Measurements from ENCODE around the gene CELF5.
"Not testable (repeated sequence)": the region's sequence is repeated elsewhere in the genome, so short reads cannot be mapped to it uniquely, and the experiment has no call there.

CELF5 gene

GRCh38 chr19:3190921-3191805 lies 33.3 kb upstream of the CELF5 start:
- no peak for DNase-seq (ENCODE audit: low spot score)
- no CpG with 5 or more reads among the region's 46 CpGs for WGBS, 2 donors (ENCODE audit: extremely low coverage in 2 of 2, insufficient read length in 2 of 2, insufficient replicate concordance in 1 of 2)
- H3K4me2 ChIP-seq (ENCODE audit: insufficient read depth, low read length, poor library complexity, severe bottlenecking), result no peak overlapping the region

GRCh38 chr19:3191806-3192104 lies 32.7 kb upstream of the CELF5 start:
- not testable (repeated sequence) for H3K23ac ChIP-seq (ENCODE audit: low read depth, low read length, poor library complexity); H2AFZ ChIP-seq (ENCODE audit: low read length); H3K9me3 ChIP-seq (replicated peaks in 1 of 2; ENCODE audit: control insufficient read depth in 2 of 2, insufficient read depth in 1 of 2, low read depth in 1 of 2, low read length in 2 of 2); H4K91ac ChIP-seq (ENCODE audit: low read depth, low read length, poor library complexity); H3K18ac ChIP-seq (ENCODE audit: low read length); H3K27ac ChIP-seq (replicated peaks; ENCODE audit: low read length); H3K27me3 ChIP-seq (ENCODE audit: control insufficient read depth in 3 of 3, insufficient read depth in 3 of 3, low read depth in 1 of 3, low read length in 3 of 3); H3K14ac ChIP-seq (ENCODE audit: low read length); H2AK5ac ChIP-seq (ENCODE audit: low read depth, low read length); H3K4me3 ChIP-seq (ENCODE audit: low read length in 2 of 2); H3K4ac ChIP-seq (ENCODE audit: low read length); H4K8ac ChIP-seq (ENCODE audit: low read depth, low read length); DNase-seq (ENCODE audit: low spot score); H3K4me1 ChIP-seq (ENCODE audit: control insufficient read depth in 2 of 2, insufficient read depth in 1 of 2, low read depth in 1 of 2, low read length in 2 of 2); H2BK5ac ChIP-seq (ENCODE audit: low read length); H2BK15ac ChIP-seq (ENCODE audit: low read length); H3K4me2 ChIP-seq (ENCODE audit: insufficient read depth, low read length, poor library complexity, severe bottlenecking); H2BK12ac ChIP-seq (ENCODE audit: low read length); H3K9ac ChIP-seq (ENCODE audit: low read depth, low read length, poor library complexity); H2BK120ac ChIP-seq (ENCODE audit: low read depth, low read length)
- Histone ChIP-seq H3K79me1 (ENCODE audit: low read depth, low read length) (peaks cover 43% of the 10 kb centered on the region), H3K36me3 (replicated peaks in 1 of 2; ENCODE audit: control insufficient read depth in 2 of 2, insufficient read depth in 2 of 2, low read length in 2 of 2) (peaks cover 10 to 34% of the 10 kb centered on the region in 2 donors)
- WGBS, 2 donors (ENCODE audit: extremely low coverage in 2 of 2, insufficient read length in 2 of 2, insufficient replicate concordance in 1 of 2), result no CpG with 5 or more reads among the region's 12 CpGs

More at GRCh38 chr19:3190921-3191805, 33.3 kb upstream of the CELF5 start:
- Histone ChIP-seq H3K36me3 (replicated peaks in 1 of 2; ENCODE audit: control insufficient read depth in 2 of 2, insufficient read depth in 2 of 2, low read length in 2 of 2) (peaks cover 10 to 34% of the 10 kb centered on the region in 2 donors), H2AFZ (ENCODE audit: low read length) (no peak overlapping the region), H3K14ac (ENCODE audit: low read length) (no peak overlapping the region), H4K91ac (ENCODE audit: low read depth, low read length, poor library complexity) (no peak overlapping the region), H2BK12ac (ENCODE audit: low read length) (no peak overlapping the region), H3K27me3 (ENCODE audit: control insufficient read depth in 3 of 3, insufficient read depth in 3 of 3, low read depth in 1 of 3, low read length in 3 of 3) (no peaks in the 10 kb centered on the region), H3K4ac (ENCODE audit: low read length) (no peak overlapping the region), H3K4me3 (ENCODE audit: low read length in 2 of 2) (no peak overlapping the region), H4K8ac (ENCODE audit: low read depth, low read length) (no peak overlapping the region), H2BK15ac (ENCODE audit: low read length) (no peak overlapping the region), H3K18ac (ENCODE audit: low read length) (peak overlapping the region; percentile 13), H2BK5ac (ENCODE audit: low read length) (no peak overlapping the region), H3K79me1 (ENCODE audit: low read depth, low read length) (peaks cover 45% of the 10 kb centered on the region), H3K9ac (ENCODE audit: low read depth, low read length, poor library complexity) (peak overlapping the region; percentile 70), H3K27ac (replicated peaks; ENCODE audit: low read length) (no peak overlapping the region), H2AK5ac (ENCODE audit: low read depth, low read length) (no peak overlapping the region), H2BK120ac (ENCODE audit: low read depth, low read length) (no peak overlapping the region), H3K23ac (ENCODE audit: low read depth, low read length, poor library complexity) (no peak overlapping the region), H3K4me1 (ENCODE audit: control insufficient read depth in 2 of 2, insufficient read depth in 1 of 2, low read depth in 1 of 2, low read length in 2 of 2) (peaks cover 6 to 10% of the 10 kb centered on the region in 2 donors), H3K9me3 (replicated peaks in 1 of 2; ENCODE audit: control insufficient read depth in 2 of 2, insufficient read depth in 1 of 2, low read depth in 1 of 2, low read length in 2 of 2) (no peaks in the 10 kb centered on the region)

GRCh38 chr19:3192228-3192635 lies 32.2 kb upstream of the CELF5 start:
- DNase-seq (ENCODE audit: low spot score), result no peak
- H4K8ac ChIP-seq (ENCODE audit: low read depth, low read length), result no peak overlapping the region
- no peak overlapping the region for H3K4me2 ChIP-seq (ENCODE audit: insufficient read depth, low read length, poor library complexity, severe bottlenecking)

GRCh38 chr19:3192684-3193083 lies 31.8 kb upstream of the CELF5 start:
- H2BK5ac ChIP-seq (ENCODE audit: low read length), result no peak overlapping the region
- no peaks in the 10 kb centered on the region for H3K9me3 ChIP-seq (replicated peaks in 1 of 2; ENCODE audit: control insufficient read depth in 2 of 2, insufficient read depth in 1 of 2, low read depth in 1 of 2, low read length in 2 of 2)
- H3K79me1 ChIP-seq (ENCODE audit: low read depth, low read length), result peaks cover 36% of the 10 kb centered on the region
- no peak overlapping the region for H2BK15ac ChIP-seq (ENCODE audit: low read length)
- H2AFZ ChIP-seq (ENCODE audit: low read length), result no peak overlapping the region
- no peak overlapping the region for H2AK5ac ChIP-seq (ENCODE audit: low read depth, low read length)
- H3K9ac ChIP-seq (ENCODE audit: low read depth, low read length, poor library complexity), result no peak overlapping the region
- H3K4ac ChIP-seq (ENCODE audit: low read length), result no peak overlapping the region
- H3K27ac ChIP-seq (replicated peaks; ENCODE audit: low read length), result no peak overlapping the region
- H4K91ac ChIP-seq (ENCODE audit: low read depth, low read length, poor library complexity), result no peak overlapping the region
- no peak for DNase-seq (ENCODE audit: low spot score)
- H3K27me3 ChIP-seq (ENCODE audit: control insufficient read depth in 3 of 3, insufficient read depth in 3 of 3, low read depth in 1 of 3, low read length in 3 of 3), result no peaks in the 10 kb centered on the region
- no peak overlapping the region for H3K14ac ChIP-seq (ENCODE audit: low read length)
- no peak overlapping the region for H3K4me3 ChIP-seq (ENCODE audit: low read length in 2 of 2)
- no peak overlapping the region for H4K8ac ChIP-seq (ENCODE audit: low read depth, low read length)
- no peak overlapping the region for H2BK120ac ChIP-seq (ENCODE audit: low read depth, low read length)
- peaks cover 12 to 34% of the 10 kb centered on the region in 2 donors for H3K36me3 ChIP-seq (replicated peaks in 1 of 2; ENCODE audit: control insufficient read depth in 2 of 2, insufficient read depth in 2 of 2, low read length in 2 of 2)
- no peak overlapping the region for H2BK12ac ChIP-seq (ENCODE audit: low read length)
- H3K4me1 ChIP-seq (ENCODE audit: control insufficient read depth in 2 of 2, insufficient read depth in 1 of 2, low read depth in 1 of 2, low read length in 2 of 2), result no peaks in the 10 kb centered on the region
- H3K23ac ChIP-seq (ENCODE audit: low read depth, low read length, poor library complexity), result no peak overlapping the region
- H3K18ac ChIP-seq (ENCODE audit: low read length), result no peak overlapping the region
- H3K4me2 ChIP-seq (ENCODE audit: insufficient read depth, low read length, poor library complexity, severe bottlenecking), result no peak overlapping the region
- WGBS, 2 donors (ENCODE audit: extremely low coverage in 2 of 2, insufficient read length in 2 of 2, insufficient replicate concordance in 1 of 2), result no CpG with 5 or more reads among the region's 14 CpGs

More at GRCh38 chr19:3192228-3192635, 32.2 kb upstream of the CELF5 start:
- H3K4ac ChIP-seq (ENCODE audit: low read length), result no peak overlapping the region
- peaks cover under 1 to 1% of the 10 kb centered on the region in 2 donors for H3K4me1 ChIP-seq (ENCODE audit: control insufficient read depth in 2 of 2, insufficient read depth in 1 of 2, low read depth in 1 of 2, low read length in 2 of 2)
- peaks cover 12 to 34% of the 10 kb centered on the region in 2 donors for H3K36me3 ChIP-seq (replicated peaks in 1 of 2; ENCODE audit: control insufficient read depth in 2 of 2, insufficient read depth in 2 of 2, low read length in 2 of 2)
- no peak overlapping the region for H2BK5ac ChIP-seq (ENCODE audit: low read length)
- no peaks in the 10 kb centered on the region for H3K27me3 ChIP-seq (ENCODE audit: control insufficient read depth in 3 of 3, insufficient read depth in 3 of 3, low read depth in 1 of 3, low read length in 3 of 3)
- no peak overlapping the region for H3K14ac ChIP-seq (ENCODE audit: low read length)
- no peak overlapping the region for H4K91ac ChIP-seq (ENCODE audit: low read depth, low read length, poor library complexity)
- no peak overlapping the region for H2BK12ac ChIP-seq (ENCODE audit: low read length)
- WGBS, 2 donors (ENCODE audit: extremely low coverage in 2 of 2, insufficient read length in 2 of 2, insufficient replicate concordance in 1 of 2), result no CpG with 5 or more reads among the region's 32 CpGs
- no peak overlapping the region for H3K4me3 ChIP-seq (ENCODE audit: low read length in 2 of 2)
- no peak overlapping the region for H3K9ac ChIP-seq (ENCODE audit: low read depth, low read length, poor library complexity)
- H3K18ac ChIP-seq (ENCODE audit: low read length), result no peak overlapping the region
- peaks cover 39% of the 10 kb centered on the region for H3K79me1 ChIP-seq (ENCODE audit: low read depth, low read length)
- no peak overlapping the region for H2BK120ac ChIP-seq (ENCODE audit: low read depth, low read length)
- H3K27ac ChIP-seq (replicated peaks; ENCODE audit: low read length), result no peak overlapping the region
- H2BK15ac ChIP-seq (ENCODE audit: low read length), result no peak overlapping the region
- H3K23ac ChIP-seq (ENCODE audit: low read depth, low read length, poor library complexity), result no peak overlapping the region
- H2AFZ ChIP-seq (ENCODE audit: low read length), result no peak overlapping the region
- no peaks in the 10 kb centered on the region for H3K9me3 ChIP-seq (replicated peaks in 1 of 2; ENCODE audit: control insufficient read depth in 2 of 2, insufficient read depth in 1 of 2, low read depth in 1 of 2, low read length in 2 of 2)
- no peak overlapping the region for H2AK5ac ChIP-seq (ENCODE audit: low read depth, low read length)
